HG03095 (cell line): ENCODE data around the gene ZNF697.
"Not testable (repeated sequence)": the region's sequence is repeated elsewhere in the genome, so short reads cannot be mapped to it uniquely, and the experiment has no call there.

Source experiments
- ATAC-seq: cut with Tn5 transposase; IDR thresholded peaks from one replicate; pipeline ENCODE4 v1.9.1; 2021; ENCODE audit warnings: moderate library complexity; ENCODE audit not compliant: unreplicated experiment

ZNF697 gene

DNA sequence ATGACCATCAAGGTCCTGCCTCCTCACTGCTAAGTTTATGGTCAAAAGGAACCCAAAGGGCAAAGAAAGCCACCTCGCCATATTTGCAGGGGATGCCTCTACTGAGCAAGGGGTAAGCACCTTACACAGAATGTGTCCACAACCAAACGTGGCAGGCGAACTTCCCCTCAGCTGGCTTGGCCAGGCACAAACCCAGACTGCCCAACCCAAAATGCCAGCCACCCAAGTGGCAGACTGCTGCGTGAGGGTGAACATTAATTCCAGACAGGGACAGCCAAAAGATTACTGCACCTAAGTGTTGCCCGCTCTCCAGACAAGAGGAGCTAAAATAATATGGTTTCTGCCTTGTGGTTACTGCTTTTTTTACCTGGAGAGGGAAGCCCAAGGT, 16.0 kb downstream of the ZNF697 start:
- ATAC-seq: no peak

DNA sequence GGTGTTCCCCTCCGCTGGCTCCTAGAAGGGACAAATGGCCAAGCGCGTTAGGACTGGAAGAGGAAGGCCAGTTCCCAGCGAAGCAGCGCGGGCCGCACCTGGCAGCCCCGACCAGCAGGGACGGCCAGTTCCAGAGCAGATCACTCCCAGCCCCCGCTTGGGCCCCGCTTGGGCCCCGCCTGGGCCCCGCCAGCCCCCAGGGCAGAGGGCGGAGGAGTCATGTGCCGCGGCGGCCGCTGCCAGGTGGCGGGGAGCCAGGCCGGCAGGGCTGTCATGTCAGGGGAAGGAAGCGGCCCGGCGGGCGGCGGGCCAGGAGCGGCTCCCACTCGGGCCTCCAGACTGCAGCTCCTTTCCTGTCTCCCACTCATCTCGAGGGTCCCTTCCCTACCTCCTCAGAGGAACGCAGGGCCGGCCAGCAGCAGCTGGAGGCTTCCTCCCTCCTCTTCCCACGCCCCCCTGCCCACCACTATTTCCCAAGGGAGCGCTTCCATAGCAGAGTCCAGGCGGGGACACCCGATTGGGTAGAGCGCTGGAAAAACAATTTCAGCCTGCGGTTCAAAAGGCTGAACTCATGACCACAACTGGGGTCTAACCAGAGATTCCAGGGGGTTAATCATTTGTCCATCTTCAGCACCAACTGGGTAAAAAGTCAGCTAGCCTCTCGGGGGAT, 16.5 kb downstream of the ZNF697 start:
- ATAC-seq: no peak

DNA sequence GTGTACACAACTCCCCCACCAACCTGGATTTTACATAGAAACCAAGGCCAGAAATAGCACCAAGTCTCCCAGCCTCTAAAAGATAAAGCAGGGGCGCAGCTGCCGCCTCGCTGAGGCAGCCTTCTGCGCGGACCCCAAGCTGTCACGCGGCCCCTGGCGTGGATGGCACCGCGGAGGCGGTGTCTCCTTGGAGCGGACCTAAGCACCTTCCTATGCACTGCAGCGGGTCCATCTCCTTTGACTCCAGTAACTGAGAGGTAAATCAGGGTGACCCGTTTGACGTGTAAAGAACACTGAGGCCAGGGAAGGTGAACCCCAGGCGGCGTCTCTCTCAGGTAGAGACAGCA, 17.0 kb downstream of the ZNF697 start:
- no peak for ATAC-seq

DNA sequence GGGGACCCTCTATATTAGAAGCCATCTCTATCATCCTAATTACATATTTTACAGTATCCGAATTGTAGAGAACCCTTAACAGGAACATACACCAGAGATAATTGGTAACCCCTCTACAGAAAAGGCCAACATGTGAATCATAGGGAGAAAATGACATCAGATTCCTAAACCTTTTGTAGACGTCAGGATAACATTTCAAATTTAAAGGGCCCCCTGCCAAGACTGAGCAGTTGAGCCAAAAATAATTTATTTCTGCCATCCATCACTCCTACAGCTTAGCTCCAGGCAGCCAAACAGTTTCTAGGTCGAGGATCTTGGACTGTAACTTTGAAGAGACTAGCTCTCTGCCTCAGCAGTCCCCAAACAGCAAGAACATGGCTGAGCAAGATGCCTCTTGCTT, 21.2 kb downstream of the ZNF697 start:
- ATAC-seq: no peak

DNA sequence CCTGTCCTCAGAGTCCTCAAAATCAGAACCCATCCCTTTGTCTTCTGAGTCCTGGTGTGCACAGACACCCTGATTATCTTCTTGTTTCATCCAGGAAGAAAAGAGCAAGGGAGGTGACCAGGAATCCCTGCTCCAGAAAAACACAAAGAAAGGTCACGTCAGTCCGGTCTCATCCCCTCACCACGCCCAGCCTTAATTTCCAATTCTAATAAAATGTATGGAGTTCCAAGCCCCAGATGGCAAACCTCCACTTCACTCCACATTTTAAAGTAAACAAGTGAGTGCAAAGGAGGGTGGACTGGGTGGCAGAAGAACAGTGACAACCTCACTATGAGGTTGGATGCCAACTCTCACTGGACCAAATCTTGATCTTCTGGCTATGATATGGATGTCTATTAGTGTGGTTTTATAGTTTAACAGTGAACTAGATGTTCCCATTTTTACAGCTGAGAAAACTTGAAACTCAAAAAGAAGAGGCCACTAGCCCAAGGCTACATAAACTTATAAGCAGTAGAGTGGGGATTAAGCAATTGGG, 22.0 kb downstream of the ZNF697 start:
- no peak for ATAC-seq

DNA sequence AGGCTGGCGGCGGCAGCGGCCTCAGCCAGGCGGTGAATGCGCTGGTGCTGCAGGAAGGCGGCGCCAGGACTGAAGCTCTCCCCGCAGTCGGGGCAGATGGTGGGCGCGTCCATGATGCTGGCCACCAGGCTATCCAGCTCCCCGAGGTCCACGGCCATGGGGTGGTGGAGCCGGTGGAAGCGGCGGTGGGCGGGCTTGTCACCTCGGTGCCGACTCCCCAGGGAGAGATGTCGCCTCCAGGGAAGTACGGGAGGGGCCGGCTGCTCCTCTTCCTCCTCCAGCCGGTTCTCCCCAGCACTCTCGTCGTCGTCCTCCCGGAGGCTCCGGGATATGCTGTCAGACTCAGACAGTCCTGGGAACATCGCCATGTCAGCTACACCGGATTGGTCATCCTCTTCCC, 24.4 kb downstream of the ZNF697 start:
- no peak for ATAC-seq

DNA sequence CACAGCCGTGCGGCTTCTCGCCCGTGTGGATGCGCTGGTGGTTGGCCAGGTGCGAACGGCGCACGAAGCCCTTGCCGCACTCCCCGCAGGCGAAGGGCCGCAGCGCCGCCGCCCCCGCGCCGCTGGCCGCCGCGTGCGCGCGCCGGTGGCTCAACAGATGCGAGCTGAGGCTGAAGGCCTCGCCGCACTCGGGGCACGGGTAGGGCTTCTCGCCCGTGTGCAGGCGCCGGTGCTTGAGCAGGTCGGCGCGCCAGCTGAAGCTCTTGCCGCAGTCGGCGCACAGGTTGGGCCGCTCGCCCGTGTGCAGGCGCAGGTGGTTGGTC, 24.9 kb downstream of the ZNF697 start:
- no peak for ATAC-seq

DNA sequence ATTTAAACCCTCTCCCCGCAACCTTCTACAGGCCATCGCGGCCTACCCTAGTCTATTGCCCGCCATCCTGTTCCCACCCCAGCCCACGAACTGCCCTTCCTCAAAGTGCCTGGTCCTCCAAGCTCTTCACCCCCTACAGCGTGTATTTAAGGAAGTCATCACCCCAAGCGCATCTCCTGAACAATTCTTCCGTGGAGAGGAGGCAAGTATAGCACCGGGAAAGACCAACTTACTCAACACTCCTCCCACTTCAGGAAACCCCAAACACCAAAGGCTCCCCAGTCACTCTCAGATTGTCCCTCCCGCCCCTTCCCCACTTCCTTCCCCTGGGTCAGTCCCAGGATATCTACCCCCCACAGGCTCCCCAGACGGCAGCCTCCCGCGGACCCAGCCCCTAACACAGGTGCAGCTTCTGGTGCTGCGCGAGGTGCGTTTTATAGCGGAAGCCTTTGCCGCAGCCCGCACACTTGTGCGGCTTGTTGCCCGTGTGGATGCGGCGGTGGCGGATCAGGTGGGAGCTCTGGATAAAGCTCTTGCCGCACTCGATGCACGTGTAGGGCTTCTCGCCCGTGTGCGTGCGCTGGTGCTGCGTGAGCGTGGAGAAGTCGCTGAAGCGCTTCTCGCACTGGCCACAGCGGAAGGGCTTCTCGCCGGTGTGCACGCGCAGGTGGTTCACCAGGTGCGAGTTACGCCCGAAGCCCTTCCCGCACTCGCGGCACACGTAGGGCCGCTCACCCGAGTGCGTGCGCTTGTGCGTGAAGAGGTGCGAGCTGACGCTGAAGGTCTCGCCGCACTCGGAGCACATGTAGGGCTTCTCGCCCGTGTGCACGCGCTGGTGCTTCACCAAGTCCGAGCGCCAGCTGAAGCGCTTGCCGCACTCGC, 25.5 kb downstream of the ZNF697 start:
- ATAC-seq: no peak

DNA sequence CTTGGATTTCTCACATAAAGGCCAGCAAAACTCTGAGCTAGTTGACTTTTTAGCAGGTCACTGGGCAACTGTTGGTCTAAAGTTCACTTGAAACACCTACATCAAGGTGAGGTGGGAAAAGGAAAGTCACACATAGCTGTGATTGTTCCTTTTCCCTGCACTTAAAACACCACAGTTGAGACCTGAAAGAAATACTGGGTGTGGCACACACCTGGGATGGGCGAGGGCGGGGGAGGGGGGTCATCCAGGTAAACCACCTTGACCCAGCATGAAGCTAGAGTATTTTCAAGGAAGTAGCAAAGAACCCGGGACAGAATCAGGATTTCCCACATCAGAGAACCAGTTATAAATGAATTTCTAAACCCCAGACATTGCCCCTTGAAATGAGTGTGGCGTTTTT, 26.4 kb downstream of the ZNF697 start:
- ATAC-seq: no peak

DNA sequence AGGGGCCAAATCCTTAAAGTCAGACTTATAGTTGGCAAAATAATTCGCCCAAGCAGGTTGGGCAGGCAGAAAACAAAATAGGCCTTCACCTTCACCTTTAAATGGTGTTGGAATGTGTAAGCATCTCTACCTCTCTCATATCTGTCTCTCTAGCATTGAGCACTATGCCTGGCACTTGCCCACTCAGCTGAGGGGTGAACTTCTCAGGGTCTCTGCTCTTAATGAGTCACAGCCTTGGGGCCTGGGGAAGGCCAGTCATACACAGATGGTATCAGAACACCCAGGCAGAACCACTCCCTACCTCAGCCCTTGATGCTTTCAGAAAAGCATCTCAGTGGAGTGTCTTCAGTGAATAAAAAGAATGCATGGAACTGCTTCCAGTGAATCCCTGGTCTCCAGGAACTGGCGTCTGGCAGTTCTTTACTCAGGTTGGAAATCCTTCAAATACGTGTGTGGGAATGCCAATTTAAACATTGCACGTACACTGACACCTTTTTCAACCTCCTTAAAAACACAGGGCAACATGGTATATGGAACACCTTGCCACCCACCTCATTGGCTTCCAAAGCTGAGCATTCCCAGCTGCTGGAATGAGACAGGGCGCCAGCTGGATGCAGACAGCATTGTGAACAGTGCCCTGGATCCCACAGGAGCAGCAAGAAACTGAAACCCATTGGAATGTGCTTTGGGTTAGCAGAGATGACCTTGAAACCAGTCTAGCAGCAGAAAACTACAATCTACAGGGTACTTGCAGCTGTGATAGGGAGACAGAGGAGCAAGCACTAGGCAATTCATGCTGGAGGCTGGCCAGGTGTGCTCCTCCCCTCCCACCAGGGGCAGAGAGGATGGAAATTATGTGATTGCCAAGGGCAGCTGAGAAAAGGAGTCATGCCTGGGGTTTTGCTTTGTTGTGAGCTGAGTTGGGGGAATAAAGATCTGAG, 30.0 kb downstream of the ZNF697 start:
- no peak for ATAC-seq

DNA sequence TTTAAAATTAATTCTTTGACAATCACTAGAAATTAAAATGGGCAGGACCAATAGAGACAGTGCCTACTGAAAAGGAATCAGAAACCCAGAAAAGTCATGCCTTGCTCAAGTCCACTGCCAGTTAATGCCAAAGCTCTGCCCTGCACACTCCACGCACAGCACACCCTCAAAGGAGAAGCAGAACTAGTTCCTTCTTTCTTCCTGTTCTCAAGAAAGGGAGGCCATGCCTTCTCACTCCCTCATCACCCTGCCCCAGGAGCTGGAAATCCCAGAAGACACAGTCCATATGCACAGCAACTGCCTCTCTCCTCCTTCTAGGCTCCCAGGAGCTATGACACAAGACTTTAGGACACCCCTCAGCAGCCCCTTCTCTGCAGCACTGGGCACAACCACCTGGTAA, 31.3 kb downstream of the ZNF697 start:
- ATAC-seq: not testable (repeated sequence)

DNA sequence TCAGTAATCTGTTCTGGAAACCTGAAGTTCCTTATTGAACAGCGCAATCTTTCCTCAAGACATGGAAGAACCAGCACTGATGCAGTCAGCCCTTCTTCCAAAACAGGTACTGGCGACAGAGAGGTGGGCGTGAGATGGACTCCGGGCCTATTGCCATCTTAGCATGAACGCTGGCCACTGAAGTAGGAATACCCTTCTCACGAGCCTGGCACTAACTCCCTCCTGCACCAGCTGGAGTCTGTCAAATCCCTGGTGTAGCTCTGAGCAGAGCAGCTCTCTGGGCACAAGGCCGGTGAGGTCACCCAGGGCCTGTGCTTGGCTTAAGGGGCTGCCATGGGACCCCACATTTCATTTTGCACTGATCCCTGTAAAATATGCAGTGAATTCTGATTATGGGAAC, 33.0 kb downstream of the ZNF697 start:
- ATAC-seq: not testable (repeated sequence)

DNA sequence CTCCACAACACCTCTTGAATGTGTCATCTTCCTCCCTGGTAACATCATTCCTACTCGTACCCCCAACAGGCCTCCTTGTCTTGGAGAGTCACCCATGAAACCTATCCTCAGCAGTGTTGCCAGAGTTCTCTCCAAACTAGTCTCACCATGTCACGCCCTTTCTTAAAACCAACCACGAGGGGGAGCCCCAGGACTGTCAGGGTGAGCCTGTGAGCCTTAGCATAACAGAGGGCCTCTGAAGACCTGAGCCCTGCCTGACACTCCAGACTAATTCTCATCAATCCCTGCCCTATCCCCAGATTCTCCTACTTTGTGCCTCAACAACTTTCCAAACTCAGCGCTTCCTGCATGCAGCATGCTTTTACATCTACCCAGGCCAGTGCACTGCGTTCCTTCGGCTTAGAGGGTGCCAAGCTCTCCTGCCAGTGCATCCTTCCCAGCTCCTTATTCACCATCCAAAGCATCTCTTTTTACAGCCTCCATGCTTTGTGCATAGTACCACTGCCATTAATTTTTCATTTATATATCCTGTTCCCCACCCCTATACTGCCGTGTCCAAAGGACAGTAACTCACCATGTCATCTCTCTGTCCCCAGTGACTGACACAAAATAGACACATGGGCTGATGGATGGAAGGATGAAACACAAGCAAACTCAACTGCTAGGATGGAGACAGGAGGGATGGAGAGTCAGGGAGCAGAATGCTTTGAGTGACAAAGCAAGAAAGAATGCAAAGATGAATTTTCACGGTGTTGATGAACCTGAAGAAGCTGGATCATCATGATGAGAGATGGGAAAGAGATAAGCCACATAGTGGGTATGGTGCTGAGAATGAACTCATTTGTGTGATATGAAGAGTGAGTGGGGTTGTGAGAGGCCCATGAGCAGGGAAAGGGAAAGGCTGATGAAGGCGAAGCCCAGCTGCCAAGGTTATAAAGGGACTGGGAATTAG, 34.0 kb downstream of the ZNF697 start:
- ATAC-seq: peak; percentile 85

DNA sequence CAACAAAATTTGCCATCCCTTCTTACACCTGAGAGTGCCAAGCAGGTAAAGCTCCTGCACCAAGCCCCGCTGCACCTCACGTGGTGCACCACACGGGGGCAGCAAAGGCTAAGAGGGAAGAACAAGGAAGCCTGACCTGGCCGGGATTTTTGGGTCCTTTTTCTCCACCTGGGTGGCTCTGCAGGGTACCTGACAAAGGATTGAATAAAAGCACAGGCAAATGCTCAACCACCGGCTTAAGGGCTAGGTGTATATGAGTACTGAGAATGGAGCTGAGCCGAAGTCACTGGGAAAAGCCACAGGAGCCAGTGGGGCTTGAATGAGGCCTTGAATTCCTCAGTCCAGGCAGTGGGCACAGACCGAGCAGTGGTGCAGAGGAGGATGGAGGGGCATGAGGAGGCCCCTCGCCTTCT, 36.4 kb downstream of the ZNF697 start:
- ATAC-seq: no peak

DNA sequence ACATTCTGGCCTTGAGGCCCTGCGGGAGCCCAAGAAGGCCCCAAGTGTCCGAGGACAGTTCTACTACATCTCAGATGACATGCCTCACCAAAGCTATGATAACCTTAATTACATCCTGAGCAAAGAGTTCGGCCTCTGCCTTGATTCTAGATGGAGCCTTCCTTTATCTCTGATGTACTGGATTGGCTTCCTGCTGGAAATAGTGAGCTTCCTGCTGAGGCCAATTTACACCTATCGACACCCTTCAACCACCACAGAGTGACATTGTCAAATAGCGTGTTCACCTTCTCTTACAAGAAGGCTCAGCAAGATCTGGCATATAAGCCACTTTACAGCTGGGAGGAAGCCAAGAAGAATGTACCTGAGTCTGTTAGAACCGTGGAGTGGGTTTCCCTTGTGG, 39.2 kb downstream of the ZNF697 start:
- not testable (repeated sequence) for ATAC-seq

DNA sequence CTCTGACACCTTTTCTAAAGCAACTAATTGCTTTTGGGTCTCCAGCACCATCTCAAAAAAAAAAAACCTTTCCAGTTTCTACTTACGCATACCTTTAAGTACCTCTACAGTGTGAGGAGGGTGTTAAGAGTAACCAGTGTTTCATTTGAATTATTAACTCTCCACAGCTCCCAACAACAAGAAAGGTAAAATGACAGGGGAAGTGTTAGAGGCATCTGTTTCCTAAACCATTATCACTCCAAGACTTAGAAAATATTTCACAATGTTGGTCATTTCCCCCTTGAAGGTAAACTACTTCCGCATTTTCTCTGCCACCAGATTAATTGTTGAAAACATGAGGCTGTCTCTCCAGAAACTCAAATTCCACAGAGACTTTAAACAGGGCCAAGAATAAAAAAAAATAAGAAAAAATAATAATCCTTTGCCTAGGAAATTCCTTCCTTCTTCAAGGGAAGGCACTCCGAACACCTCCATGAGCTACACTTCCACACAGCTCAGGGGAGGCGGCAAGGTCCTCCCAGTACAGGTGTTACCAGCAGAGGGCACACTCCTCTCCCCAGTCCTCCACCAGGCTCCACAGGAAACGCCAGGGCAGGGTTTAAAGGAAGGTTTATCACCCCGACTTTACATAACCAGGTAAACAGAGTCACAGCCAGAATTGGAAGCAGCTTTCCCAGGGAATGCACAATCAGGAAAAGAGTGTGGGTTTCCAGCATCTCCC, 40.8 kb downstream of the ZNF697 start:
- not testable (repeated sequence) for ATAC-seq

DNA sequence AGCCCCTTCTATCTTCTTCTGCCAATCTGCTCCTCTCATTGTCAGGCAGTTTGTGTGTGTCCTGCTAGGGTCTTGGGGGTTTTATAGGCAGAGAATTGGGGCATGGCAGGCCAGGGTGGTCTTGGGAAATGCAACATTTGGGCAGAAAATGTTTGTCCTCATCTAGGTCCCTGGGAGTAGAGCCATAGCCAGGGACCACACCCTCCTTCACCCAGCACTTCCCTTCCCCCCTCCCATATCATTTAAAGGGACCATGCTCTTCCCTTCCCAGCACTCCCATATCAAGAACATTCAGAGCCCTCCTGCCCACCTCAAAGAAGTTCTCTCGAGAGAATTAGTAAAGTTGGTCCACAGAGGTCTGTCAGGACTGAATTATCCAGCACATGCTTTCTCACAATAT, 41.7 kb downstream of the ZNF697 start:
- ATAC-seq: no peak

DNA sequence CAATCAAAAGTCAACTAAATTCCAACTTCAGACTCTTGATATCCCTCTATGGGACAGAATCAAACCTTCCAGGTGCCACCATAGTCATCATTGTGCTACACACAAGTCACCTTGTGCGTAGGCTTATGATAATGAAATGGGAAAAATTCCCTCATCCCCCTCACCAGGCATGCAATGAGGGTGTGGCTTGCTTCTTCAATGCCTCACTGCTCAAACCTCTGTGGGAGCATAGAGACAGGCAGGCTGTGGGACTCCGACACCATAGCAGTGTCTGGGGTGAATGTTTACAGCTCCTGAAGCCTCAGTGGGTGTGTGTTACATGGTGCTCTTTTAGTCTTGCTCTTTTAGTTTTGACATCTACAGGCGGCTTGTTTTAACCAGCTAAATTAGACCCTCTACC, 42.4 kb downstream of the ZNF697 start:
- no peak for ATAC-seq

DNA sequence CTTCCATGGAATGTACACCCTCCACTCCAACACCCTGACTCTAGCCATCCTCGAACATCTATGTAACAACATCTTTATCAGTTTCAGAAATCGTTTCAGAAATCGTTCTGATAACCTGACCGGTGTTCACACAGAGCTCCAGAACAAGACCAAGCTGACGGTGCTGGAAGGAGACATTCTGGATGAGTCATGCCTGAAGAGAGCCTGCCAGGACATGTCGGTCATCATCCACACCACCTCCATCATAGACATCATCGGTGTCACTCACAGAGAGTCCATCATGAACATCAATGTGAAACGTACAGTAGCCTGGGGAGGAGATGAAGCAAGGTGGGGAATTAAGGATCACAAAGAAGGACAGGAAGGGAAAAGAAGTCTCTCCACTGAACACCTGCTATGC, 43.0 kb downstream of the ZNF697 start:
- not testable (repeated sequence) for ATAC-seq

DNA sequence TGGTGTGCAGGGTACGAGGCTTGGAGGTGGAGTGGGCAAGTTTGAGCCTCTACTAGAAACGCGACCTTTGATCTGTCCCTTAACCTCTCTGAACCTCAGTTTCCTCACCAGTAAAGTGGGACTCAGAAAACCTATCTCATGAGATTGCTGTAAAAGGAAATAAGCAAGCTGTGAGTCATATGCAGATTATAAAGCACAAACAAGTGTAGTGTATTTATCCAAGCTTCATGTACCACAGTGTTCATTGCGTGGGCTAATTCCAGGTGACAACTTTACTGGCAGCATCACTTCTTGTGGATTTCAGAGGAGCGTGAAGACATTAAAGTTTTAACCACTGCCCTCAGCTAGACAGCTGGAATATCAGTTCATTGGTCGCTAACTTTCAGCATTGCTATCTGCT, 44.4 kb downstream of the ZNF697 start:
- ATAC-seq: no peak
